A549 (cell line): ENCODE results near the gene SFTPB. TPM values are rescaled to one million over a fixed set of nuclear protein-coding genes. Genes with fewer than 3 reads are reported as not detected.
A peak's percentile ranks its signal among the peaks of the same experiment; 100 is the strongest.

Experiments
- ATAC-seq, 2 experiments: fragments of 200-7000 bp in 1 of 2; fragments of >200 bp in 1 of 2; cut with Nextera tagmentation in 1 of 2; cut with Tn5 transposase in 1 of 2; 3 replicates each; pipeline versions ENCODE4 v1.8.0 to v1.9.1; 2018 to 2020; ENCODE audit warnings: mild to moderate bottlenecking in 1 of 2, moderate library complexity in 1 of 2
- CTCF ChIA-PET: fragments of 300-600 bp; sonication (Branson Sonifier 250); formaldehyde crosslinking; extraction: SDS; loops from one replicate; lab custom pipeline; 2021; ENCODE audit warnings: antibody characterized with exemption, inconsistent platforms; lab: Yijun Ruan, JAX
- POLR2A ChIA-PET: fragments of 350-600 bp; formaldehyde crosslinking; extraction: SDS; loops from one replicate; lab custom pipeline; 2021; ENCODE audit warnings: antibody characterized with exemption, inconsistent platforms; lab: Yijun Ruan, JAX
- DNase-seq, 2 experiments: peaks; one replicate each; pipeline versions ENCODE4 v3.0.0 to v3.0.0-alpha.2; 2011 to 2016; ENCODE audit warnings: low read depth in 1 of 2, low spot score in 1 of 2
- FAIRE-seq: peaks from 2 replicates; lab custom pipeline; 2011; peaks lifted over from hg19 to GRCh38; lab: Jason Lieb, UNC
- H3K27ac ChIP-seq, 2 experiments: fragments of >200 bp; sonication (Bioruptor Twin); formaldehyde crosslinking; 3 replicates each; pipeline ENCODE4 v1.5.1; 2016 to 2017
- H3K4me1 ChIP-seq: fragments of >200 bp; sonication (Bioruptor Twin); formaldehyde crosslinking; 3 replicates; pipeline ENCODE4 v1.6.1; 2016
- H3K4me2 ChIP-seq: fragments of >200 bp; sonication (Bioruptor Twin); formaldehyde crosslinking; 3 replicates; pipeline ENCODE4 v1.6.1; 2016
- H3K4me3 ChIP-seq: fragments of >200 bp; sonication (Bioruptor Twin); formaldehyde crosslinking; 3 replicates; pipeline ENCODE4 v1.5.1; 2016
- H3K9me3 ChIP-seq: fragments of >200 bp; sonication (Bioruptor Twin); formaldehyde crosslinking; 3 replicates; pipeline ENCODE4 v1.6.1; 2016
- CEBPB ChIP-seq, 2 experiments: fragments of >200 bp in 1 of 2; sonication (Bioruptor Twin) in 1 of 2; formaldehyde crosslinking in 1 of 2; IDR thresholded peaks; 2 replicates each; pipeline ENCODE4 v1.6.1; 2012 to 2016
- CHD4 ChIP-seq: fragments of 200-600 bp; sonication (generic); IDR thresholded peaks from 2 replicates; pipeline ENCODE4 v1.6.1; 2016; ENCODE audit warnings: antibody characterized with exemption, mild to moderate bottlenecking, borderline replicate concordance
- ESRRA ChIP-seq: fragments of 150-350 bp; IDR thresholded peaks from 2 replicates; pipeline ENCODE4 v1.6.1; 2014; ENCODE audit warnings: mild to moderate bottlenecking, low read length, borderline replicate concordance
- FOSB ChIP-seq: fragments of 250-450 bp; sonication (Bioruptor Pico); IDR thresholded peaks from 2 replicates; pipeline ENCODE4 v1.5.0; 2020; ENCODE audit warnings: mild to moderate bottlenecking, moderate library complexity
- GATA3 ChIP-seq: IDR thresholded peaks from 2 replicates; pipeline ENCODE4 v1.6.1; 2012; ENCODE audit warnings: borderline replicate concordance
- HDAC2 ChIP-seq: fragments of 200-600 bp; sonication (generic); IDR thresholded peaks from 2 replicates; pipeline ENCODE4 v1.6.1; 2016
- HEYL ChIP-seq: fragments of 250-450 bp; sonication (Bioruptor Pico); IDR thresholded peaks from 2 replicates; pipeline ENCODE4 v1.8.0; 2021; ENCODE audit warnings: mild to moderate bottlenecking, moderate library complexity
- HMGXB4 ChIP-seq: fragments of 250-450 bp; sonication (Bioruptor Pico); IDR thresholded peaks from 2 replicates; pipeline ENCODE4 v1.5.0; 2021; ENCODE audit warnings: mild to moderate bottlenecking, moderate library complexity, borderline replicate concordance
- HOXA7 ChIP-seq: fragments of 250-450 bp; sonication (Bioruptor Pico); IDR thresholded peaks from 2 replicates; pipeline ENCODE4 v1.5.0; 2020; ENCODE audit warnings: mild to moderate bottlenecking, moderate library complexity
- JUN ChIP-seq, 2 experiments: fragments of >200 bp; sonication (Bioruptor Twin); formaldehyde crosslinking; IDR thresholded peaks; 2 replicates in 1 of 2; 3 replicates in 1 of 2; pipeline ENCODE4 v1.6.1; 2016 to 2017
- JUNB ChIP-seq: fragments of >200 bp; sonication (Bioruptor Twin); formaldehyde crosslinking; IDR thresholded peaks from 2 replicates; pipeline ENCODE4 v1.6.1; 2016
- KDM1A ChIP-seq: fragments of 200-600 bp; sonication (generic); IDR thresholded peaks from 2 replicates; pipeline ENCODE4 v1.6.1; 2016; ENCODE audit warnings: low read depth, mild to moderate bottlenecking
- KDM5A ChIP-seq: fragments of 200-600 bp; sonication (generic); IDR thresholded peaks from 2 replicates; pipeline ENCODE4 v1.6.1; 2016; ENCODE audit warnings: antibody characterized with exemption, mild to moderate bottlenecking
- MAFK ChIP-seq: fragments of 450-650 bp; IDR thresholded peaks from 2 replicates; pipeline ENCODE4 v1.6.1; 2014; ENCODE audit not compliant: partially characterized antibody
- MAZ ChIP-seq: fragments of 150-350 bp; IDR thresholded peaks from 2 replicates; pipeline ENCODE4 v1.6.1; 2014; ENCODE audit warnings: antibody characterized with exemption, low read depth, low read length, borderline replicate concordance
- NPAS2 ChIP-seq: fragments of 250-450 bp; sonication (Bioruptor Pico); IDR thresholded peaks from 2 replicates; pipeline ENCODE4 v1.8.0; 2022; ENCODE audit warnings: mild to moderate bottlenecking, moderate library complexity, borderline replicate concordance
- PHF8 ChIP-seq: fragments of 200-600 bp; sonication (generic); IDR thresholded peaks from 2 replicates; pipeline ENCODE4 v1.6.1; 2016; ENCODE audit warnings: low read depth, mild to moderate bottlenecking, antibody characterized with exemption, moderate library complexity, borderline replicate concordance
- POLR2A ChIP-seq: IDR thresholded peaks from 2 replicates; pipeline ENCODE4 v1.6.1; 2012; ENCODE audit warnings: mild to moderate bottlenecking, low read length
- RCOR1 ChIP-seq: fragments of 150-350 bp; IDR thresholded peaks from 2 replicates; pipeline ENCODE4 v1.6.1; 2014; ENCODE audit warnings: antibody characterized with exemption, low read length, low read depth
- RNF2 ChIP-seq: fragments of 200-600 bp; sonication (generic); IDR thresholded peaks from 2 replicates; pipeline ENCODE4 v1.6.1; 2016; ENCODE audit warnings: low read depth, mild to moderate bottlenecking, antibody characterized with exemption, moderate library complexity, borderline replicate concordance
- SMC3 ChIP-seq: fragments of >200 bp; sonication (Bioruptor Twin); formaldehyde crosslinking; IDR thresholded peaks from 3 replicates; pipeline ENCODE4 v1.6.1; 2018; ENCODE audit warnings: inconsistent platforms
- ZFP36 ChIP-seq: fragments of 450-650 bp; IDR thresholded peaks from 2 replicates; pipeline ENCODE4 v1.6.1; 2014; ENCODE audit warnings: borderline replicate concordance; ENCODE audit not compliant: partially characterized antibody
- ZSCAN20 ChIP-seq: fragments of 250-450 bp; sonication (Bioruptor Pico); IDR thresholded peaks from 2 replicates; pipeline ENCODE4 v1.8.0; 2022; ENCODE audit warnings: mild to moderate bottlenecking, moderate library complexity
- WGBS: methylation state at CpG from one replicate; pipeline ENCODE4 v1.1.6; 2017; ENCODE audit errors: missing lambda C conversion rate; 5-methylcytosine and 5-hydroxymethylcytosine counted together
- polyA plus RNA-seq, 4 experiments: library from polyadenylated mRNA; depleted of rRNA in 3 of 4; stranded (reverse); fragments of >200 nt; fragmentation: RNase III in 1 of 4; extraction: RNeasy Plus Mini Kit Qiagen cat#74134 plus additional on column Dnase treatment in 1 of 4; gene quantifications; 2 replicates in 3 of 4; 3 replicates in 1 of 4; pipeline ENCODE4 v1.2.3, GENCODE V29; 2011 to 2017
- TF ChIP-seq, protein P1 (sequence below): IDR thresholded peaks from 2 replicates; pipeline ENCODE4 v1.6.1; 2012; ENCODE audit warnings: low read depth, borderline replicate concordance
- TF ChIP-seq, protein P2 (sequence below): IDR thresholded peaks from 2 replicates; pipeline ENCODE4 v1.6.1; 2012
- TF ChIP-seq, protein P3 (sequence below): IDR thresholded peaks from 2 replicates; pipeline ENCODE4 v1.6.1; 2012

SFTPB gene
- polyA plus RNA-seq, 2 of the 4 experiments (the other 2 are of a cell fraction) = not detected

GRCh38 chr2:85666016-85666415 lies 2.0 kb downstream of the SFTPB start:
- ATAC-seq = no peak
- Histone ChIP-seq H3K4me2 (no peak overlapping the region), H3K9me3 (no peaks in the 10 kb centered on the region), H3K27ac (no peak overlapping the region), H3K4me1 (peaks cover 15% of the 10 kb centered on the region), H3K4me3 (no peak overlapping the region)
- WGBS = 92% methylated on average over 6 of the region's 6 CpGs
- DNase-seq = no peak
- no peak for FAIRE-seq
- CTCF ChIA-PET = interaction anchor here (0.9 to 7.8 kb wide), 4 partner anchors 10 to 41 kb away, joined by 3 to 59 read pairs (median 6); no protein-coding TSS in a partner anchor
- no peak for TF ChIP-seq FOSB (CRISPR knock-in tag)
- no peak for TF ChIP-seq MAZ
- no peak for TF ChIP-seq ZSCAN20
- TF ChIP-seq HMGXB4 (CRISPR knock-in tag) = no peak
- TF ChIP-seq, protein P1, sequence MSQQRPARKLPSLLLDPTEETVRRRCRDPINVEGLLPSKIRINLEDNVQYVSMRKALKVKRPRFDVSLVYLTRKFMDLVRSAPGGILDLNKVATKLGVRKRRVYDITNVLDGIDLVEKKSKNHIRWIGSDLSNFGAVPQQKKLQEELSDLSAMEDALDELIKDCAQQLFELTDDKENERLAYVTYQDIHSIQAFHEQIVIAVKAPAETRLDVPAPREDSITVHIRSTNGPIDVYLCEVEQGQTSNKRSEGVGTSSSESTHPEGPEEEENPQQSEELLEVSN = no peak
- no peak for TF ChIP-seq JUN (IDR thresholded peaks at IDR 0.05)
- no peak for TF ChIP-seq SMC3
- TF ChIP-seq, protein P2, sequence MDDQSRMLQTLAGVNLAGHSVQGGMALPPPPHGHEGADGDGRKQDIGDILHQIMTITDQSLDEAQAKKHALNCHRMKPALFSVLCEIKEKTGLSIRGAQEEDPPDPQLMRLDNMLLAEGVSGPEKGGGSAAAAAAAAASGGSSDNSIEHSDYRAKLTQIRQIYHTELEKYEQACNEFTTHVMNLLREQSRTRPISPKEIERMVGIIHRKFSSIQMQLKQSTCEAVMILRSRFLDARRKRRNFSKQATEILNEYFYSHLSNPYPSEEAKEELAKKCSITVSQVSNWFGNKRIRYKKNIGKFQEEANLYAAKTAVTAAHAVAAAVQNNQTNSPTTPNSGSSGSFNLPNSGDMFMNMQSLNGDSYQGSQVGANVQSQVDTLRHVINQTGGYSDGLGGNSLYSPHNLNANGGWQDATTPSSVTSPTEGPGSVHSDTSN = no peak
- TF ChIP-seq CEBPB (IDR thresholded peaks at IDR 0.05) = no peak
- TF ChIP-seq MAFK = no peak
- TF ChIP-seq KDM5A = no peak
- no peak for TF ChIP-seq CHD4
- TF ChIP-seq KDM1A = no peak
- TF ChIP-seq NPAS2 (CRISPR knock-in tag) = no peak
- TF ChIP-seq RNF2 = no peak
- POLR2A ChIA-PET = no interaction called here

DNA sequence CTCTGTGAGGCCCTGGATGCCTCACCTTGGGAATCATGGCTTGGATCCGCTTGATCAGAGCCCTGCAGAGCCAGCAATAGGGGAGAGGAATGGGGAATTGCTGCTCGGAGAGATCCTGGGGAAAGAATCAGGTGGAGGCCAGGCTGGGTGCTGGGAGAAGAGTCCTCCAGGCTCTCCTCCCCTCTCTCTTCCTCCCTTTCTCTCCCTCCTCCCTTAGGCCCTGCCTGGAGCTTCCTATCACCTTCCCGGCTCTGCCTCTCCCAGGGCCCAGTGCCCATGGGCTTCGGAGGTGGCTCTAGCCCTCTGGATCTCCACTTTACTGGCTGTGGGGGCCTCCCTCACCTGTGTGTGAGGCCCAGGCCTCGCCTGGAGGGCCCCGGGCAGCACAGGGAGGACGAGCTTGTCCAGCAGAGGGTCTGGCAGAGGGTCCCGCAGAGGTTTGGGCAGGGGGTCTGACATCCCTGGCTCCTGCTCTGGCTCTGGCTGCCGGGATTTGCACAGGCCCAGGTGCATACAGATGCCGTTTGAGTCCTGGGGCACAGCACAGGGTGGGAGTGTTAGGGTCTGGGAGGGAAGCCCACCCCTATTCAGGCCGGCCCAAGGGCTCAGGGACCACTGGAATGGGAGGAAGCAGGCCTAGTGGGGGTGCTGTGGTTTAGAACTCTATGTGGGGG lies 2.6 kb downstream of the SFTPB start:
- CTCF ChIA-PET = interaction anchor here (0.9 to 10.5 kb wide), 8 partner anchors 9 to 148 kb away, joined by 3 to 73 read pairs (median 4); no protein-coding TSS in a partner anchor
- Histone ChIP-seq H3K4me2 (no peak overlapping the region), H3K27ac (0 out of 6 replicates have a peak overlapping the region, but pooled peaks of 1 of the 2 experiments have one; percentile 13), H3K4me3 (no peak overlapping the region), H3K9me3 (no peaks in the 10 kb centered on the region), H3K4me1 (peaks cover 15% of the 10 kb centered on the region)
- no peak for DNase-seq
- POLR2A ChIA-PET = no interaction called here
- TF ChIP-seq GATA3 = no peak
- TF ChIP-seq RNF2 = no peak
- TF ChIP-seq NPAS2 (CRISPR knock-in tag) = no peak
- TF ChIP-seq HOXA7 (CRISPR knock-in tag) = no peak
- TF ChIP-seq, protein P3, sequence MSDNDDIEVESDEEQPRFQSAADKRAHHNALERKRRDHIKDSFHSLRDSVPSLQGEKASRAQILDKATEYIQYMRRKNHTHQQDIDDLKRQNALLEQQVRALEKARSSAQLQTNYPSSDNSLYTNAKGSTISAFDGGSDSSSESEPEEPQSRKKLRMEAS = no peak
- TF ChIP-seq PHF8 = no peak
- no peak for TF ChIP-seq HDAC2
- TF ChIP-seq POLR2A = no peak
- TF ChIP-seq ZFP36 = no peak
- TF ChIP-seq ESRRA = no peak
- no peak for TF ChIP-seq JUNB
- no peak for TF ChIP-seq HEYL (CRISPR knock-in tag)
- no peak for TF ChIP-seq RCOR1
- ATAC-seq = no peak
- WGBS = 78% methylated on average over 9 of the region's 11 CpGs
- no peak for FAIRE-seq
